Nephron (organoid): ENCODE data around the gene LPA.
A peak's percentile ranks its signal among the peaks of the same experiment; 100 is the strongest.

Experiments used
- H3K27ac Mint-ChIP-seq, 3 experiments: 2 replicates each; pipeline ENCODE4 v1.8.0; 2020; ENCODE audit warnings: mixed read lengths in 3 of 3, mild to moderate bottlenecking in 2 of 3, moderate library complexity in 1 of 3
- H3K27me3 Mint-ChIP-seq: 2 replicates; pipeline ENCODE4 v1.8.0; 2021; ENCODE audit warnings: low read depth, mild to moderate bottlenecking, moderate library complexity, mixed read lengths
- H3K36me3 Mint-ChIP-seq: 2 replicates; pipeline ENCODE4 v1.8.0; 2020; ENCODE audit warnings: low read depth, mixed read lengths
- H3K4me1 Mint-ChIP-seq: 2 replicates; pipeline ENCODE4 v1.8.0; 2020; ENCODE audit warnings: mixed read lengths
- H3K4me3 Mint-ChIP-seq, 3 experiments: 2 replicates each; pipeline ENCODE4 v1.8.0; 2020; ENCODE audit warnings: mild to moderate bottlenecking in 3 of 3, mixed read lengths in 3 of 3, moderate library complexity in 2 of 3
- H3K9me3 Mint-ChIP-seq: 2 replicates; pipeline ENCODE4 v1.8.0; 2020; ENCODE audit warnings: mixed read lengths
- TF ChIP-seq, protein P1 (sequence below), 3 experiments: fragments of 200-600 bp; sonication (generic); IDR thresholded peaks; one replicate each; pipeline ENCODE4 v1.5.0; 2021; ENCODE audit warnings: antibody characterized with exemption in 3 of 3; ENCODE audit not compliant: unreplicated experiment in 3 of 3

LPA gene

DNA sequence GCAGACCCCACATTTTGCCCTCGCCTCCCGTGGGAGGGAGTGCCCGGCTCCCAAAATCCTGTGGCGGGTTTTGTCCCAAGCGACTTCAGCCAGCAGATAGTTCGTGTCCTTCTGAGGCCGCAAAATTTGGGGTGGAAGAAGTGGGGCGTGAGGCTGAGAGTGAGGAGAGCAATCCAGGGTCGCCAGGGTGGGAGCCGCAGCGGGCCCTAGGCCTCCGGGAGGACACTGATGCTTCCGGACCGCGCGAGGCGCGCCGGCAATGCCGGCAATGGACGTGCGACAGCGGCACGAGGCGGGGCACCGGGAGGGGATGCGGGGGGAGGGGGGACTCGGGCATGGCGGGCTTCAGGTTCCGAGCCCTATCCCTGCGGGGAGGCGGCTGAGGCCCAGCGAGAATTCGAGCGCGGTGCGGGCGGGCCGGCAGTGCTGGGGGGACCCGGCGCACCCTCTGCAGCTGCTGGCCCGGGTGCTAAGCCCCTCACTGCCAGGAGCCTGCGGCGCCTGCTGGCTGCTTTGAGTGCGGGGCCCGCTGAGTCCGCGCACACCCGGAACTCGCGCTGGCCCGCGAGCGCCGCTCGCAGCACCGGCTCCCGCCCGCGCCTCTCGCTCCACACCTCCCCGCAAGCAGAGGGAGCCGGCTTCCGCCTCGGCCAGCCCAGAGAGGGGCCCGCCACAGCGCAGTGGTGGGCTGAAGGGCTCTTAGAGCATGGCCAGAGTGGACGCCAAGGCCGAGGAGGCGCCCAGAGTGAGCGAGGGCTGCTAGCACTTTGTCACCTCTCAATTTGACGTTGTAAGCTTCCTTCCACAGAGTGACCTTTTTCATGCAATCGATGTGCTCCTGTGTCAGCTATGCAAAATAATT, 143.8 kb downstream of the LPA start:
- TF ChIP-seq, protein P1, sequence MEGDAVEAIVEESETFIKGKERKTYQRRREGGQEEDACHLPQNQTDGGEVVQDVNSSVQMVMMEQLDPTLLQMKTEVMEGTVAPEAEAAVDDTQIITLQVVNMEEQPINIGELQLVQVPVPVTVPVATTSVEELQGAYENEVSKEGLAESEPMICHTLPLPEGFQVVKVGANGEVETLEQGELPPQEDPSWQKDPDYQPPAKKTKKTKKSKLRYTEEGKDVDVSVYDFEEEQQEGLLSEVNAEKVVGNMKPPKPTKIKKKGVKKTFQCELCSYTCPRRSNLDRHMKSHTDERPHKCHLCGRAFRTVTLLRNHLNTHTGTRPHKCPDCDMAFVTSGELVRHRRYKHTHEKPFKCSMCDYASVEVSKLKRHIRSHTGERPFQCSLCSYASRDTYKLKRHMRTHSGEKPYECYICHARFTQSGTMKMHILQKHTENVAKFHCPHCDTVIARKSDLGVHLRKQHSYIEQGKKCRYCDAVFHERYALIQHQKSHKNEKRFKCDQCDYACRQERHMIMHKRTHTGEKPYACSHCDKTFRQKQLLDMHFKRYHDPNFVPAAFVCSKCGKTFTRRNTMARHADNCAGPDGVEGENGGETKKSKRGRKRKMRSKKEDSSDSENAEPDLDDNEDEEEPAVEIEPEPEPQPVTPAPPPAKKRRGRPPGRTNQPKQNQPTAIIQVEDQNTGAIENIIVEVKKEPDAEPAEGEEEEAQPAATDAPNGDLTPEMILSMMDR (IDR thresholded peaks at IDR 0.05; ENCODE audit: unreplicated experiment in 3 of 3): peak in 2 of 3 experiments; percentile 20 to 93
- Mint-ChIP-seq H3K27ac (peak overlapping the region; percentile 82 to 91 (median 87)), H3K4me1 (peaks cover 5% of the 10 kb centered on the region), H3K36me3 (no peaks in the 10 kb centered on the region), H3K9me3 (peaks cover 6% of the 10 kb centered on the region), H3K4me3 (peak overlapping the region; percentile 97 to 100 (median 98)), H3K27me3 (peaks cover 11% of the 10 kb centered on the region)

DNA sequence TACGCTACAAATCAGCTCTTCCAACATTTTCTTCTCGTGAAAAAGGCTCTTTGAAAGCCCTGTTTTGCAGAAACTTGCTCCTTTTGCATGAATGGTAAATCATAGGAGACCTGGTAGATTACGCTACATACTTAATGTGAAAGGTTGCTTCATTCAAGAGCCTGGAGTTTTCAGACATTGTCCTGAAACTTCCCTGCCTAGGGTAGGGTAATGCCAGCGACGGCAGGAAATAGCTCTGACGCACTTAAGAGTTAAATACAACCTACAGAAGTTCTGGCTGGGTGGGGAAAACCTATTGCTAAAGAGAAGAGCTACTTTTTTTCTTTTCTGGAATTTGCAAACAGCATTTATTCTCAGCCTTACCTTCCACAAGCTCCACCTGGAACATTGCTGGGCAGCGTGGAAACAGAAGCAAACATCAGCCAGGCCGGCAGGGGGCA, 144.5 kb downstream of the LPA start:
- TF ChIP-seq, protein P1 (IDR thresholded peaks at IDR 0.05; ENCODE audit: unreplicated experiment in 3 of 3): peak in 2 of 3 experiments; percentile 93 to 96
- Mint-ChIP-seq H3K27ac (peak overlapping the region; percentile 82 to 91 (median 87)), H3K4me1 (peaks cover 5% of the 10 kb centered on the region), H3K27me3 (peaks cover 14% of the 10 kb centered on the region), H3K4me3 (peak overlapping the region; percentile 97 to 100 (median 98)), H3K36me3 (no peaks in the 10 kb centered on the region), H3K9me3 (peaks cover 9% of the 10 kb centered on the region)

DNA sequence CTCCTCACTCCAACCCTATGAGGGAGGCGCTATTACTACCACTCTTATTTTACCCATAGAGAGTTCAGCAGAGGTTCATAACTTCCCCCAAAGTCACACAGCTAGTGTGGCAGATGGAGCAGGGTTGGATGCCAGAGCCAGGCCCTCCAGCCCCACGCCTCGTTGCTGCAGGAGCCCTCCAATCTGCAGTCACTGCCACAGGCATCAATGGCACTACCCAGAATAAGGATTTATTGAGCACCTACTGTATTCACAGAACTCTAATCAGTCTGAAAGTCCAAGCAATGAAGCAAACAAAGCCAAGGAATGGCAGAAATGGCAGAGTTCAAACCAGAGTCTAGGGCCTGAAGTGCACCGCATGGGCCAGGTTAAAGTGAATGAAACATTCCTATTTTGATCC, 144.9 kb downstream of the LPA start:
- Mint-ChIP-seq H3K4me1 (peaks cover 5% of the 10 kb centered on the region), H3K27ac (no peak overlapping the region), H3K4me3 (peak overlapping the region; percentile 64 to 98 (median 97)), H3K27me3 (peaks cover 19% of the 10 kb centered on the region), H3K36me3 (no peaks in the 10 kb centered on the region), H3K9me3 (peaks cover 12% of the 10 kb centered on the region)
- TF ChIP-seq, protein P1 (IDR thresholded peaks at IDR 0.05; ENCODE audit: unreplicated experiment in 3 of 3): no peak

DNA sequence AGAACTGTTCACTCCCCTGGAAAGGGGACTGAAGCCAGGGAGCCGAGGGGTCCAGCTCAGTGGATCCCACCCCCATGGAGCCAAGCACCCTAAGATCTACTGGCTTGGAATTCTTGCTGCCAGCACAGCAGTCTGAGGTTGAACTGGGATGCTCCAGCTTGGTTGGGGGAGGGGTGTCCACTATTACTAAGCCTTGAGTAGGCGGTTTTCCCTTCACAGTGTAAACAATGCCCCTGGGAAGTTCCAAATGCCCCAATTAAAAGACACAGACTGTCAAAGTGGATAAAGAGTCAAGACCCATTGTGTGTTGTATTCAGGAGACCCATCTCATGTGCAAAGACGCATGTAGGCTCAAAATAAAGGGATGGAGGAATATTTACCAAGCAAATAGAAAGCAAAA, 150.2 kb downstream of the LPA start:
- Mint-ChIP-seq H3K4me1 (no peaks in the 10 kb centered on the region), H3K4me3 (no peak overlapping the region), H3K27ac (no peak overlapping the region), H3K9me3 (peaks cover 12% of the 10 kb centered on the region), H3K27me3 (peaks cover 15% of the 10 kb centered on the region), H3K36me3 (no peaks in the 10 kb centered on the region)
- TF ChIP-seq, protein P1 (IDR thresholded peaks at IDR 0.05; ENCODE audit: unreplicated experiment in 3 of 3): no peak

DNA sequence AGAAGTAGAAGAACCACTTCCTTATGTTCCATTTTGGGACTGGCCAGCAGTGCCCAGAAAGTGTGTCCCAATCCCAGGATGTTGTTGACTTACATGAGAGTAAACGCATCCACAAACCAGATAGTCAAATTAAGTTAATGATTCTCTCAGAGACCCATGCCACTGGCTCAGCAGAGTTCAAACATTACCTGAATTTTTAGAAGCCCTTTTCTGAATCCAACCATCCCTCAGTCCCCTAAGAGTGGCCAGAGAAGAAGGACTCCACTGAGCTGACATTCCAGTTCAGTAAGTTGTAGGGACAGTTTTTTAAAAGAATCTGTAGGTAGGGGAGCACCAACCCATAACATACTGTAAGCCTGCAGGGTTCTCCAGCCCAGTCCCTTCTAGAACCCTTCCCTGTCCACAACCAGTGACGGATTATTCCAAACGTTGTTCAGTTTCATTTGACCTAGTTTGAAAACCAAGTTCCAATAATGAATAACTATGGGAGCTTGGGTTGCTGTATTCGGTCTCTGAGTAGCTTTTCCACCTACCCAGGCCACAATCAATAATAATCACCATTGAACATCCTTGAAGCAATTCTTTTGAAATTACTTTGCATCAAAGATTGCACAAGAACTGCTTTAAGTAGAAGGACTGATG, 153.0 kb downstream of the LPA start:
- TF ChIP-seq, protein P1 (IDR thresholded peaks at IDR 0.05; ENCODE audit: unreplicated experiment in 3 of 3): no peak
- Mint-ChIP-seq H3K9me3 (peaks cover 11% of the 10 kb centered on the region), H3K36me3 (no peaks in the 10 kb centered on the region), H3K27ac (no peak overlapping the region), H3K4me1 (no peaks in the 10 kb centered on the region), H3K4me3 (no peak overlapping the region), H3K27me3 (peaks cover 7% of the 10 kb centered on the region)
